Measurements from ENCODE around the gene PCGF3.

The PCGF3 gene

DNA sequence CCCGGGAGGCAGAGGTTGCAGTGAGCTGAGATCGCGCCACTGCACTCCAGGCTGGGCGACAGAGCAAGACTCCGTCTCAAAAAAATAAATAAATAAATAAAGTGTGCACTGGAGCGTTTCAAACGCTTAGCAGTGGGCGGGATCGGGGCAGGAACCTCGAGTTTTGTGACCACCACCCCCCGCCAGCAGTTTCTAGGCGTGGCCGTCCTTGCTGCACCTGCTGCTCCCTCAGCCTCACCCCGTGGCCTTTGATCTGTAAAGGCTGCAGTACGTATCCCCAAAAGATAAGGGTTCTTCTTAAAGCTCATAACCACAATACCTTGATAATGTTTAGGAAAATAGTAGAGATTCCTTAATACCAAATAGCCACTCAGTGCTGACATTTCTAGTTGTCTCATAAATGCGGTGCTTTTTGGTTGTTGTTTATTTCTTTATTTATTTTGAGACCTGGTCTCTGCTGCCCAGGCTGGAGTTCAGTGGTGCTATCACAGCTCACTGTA, 33.2 kb downstream of the PCGF3 start:
- Histone ChIP-seq H3K27me3 (no peaks in the 10 kb centered on the region), H3K4me1 (no peaks in the 10 kb centered on the region), H3K4me3 (ENCODE audit: low read depth, low read length) (no peak overlapping the region), H3K9me3 (no peaks in the 10 kb centered on the region), H3K36me3 (peaks cover 35% of the 10 kb centered on the region)
- TF ChIP-seq CTCF (IDR thresholded peaks at IDR 0.05; ENCODE audit: low read depth, low read length), result no peak
- no peak for DNase-seq

DNA sequence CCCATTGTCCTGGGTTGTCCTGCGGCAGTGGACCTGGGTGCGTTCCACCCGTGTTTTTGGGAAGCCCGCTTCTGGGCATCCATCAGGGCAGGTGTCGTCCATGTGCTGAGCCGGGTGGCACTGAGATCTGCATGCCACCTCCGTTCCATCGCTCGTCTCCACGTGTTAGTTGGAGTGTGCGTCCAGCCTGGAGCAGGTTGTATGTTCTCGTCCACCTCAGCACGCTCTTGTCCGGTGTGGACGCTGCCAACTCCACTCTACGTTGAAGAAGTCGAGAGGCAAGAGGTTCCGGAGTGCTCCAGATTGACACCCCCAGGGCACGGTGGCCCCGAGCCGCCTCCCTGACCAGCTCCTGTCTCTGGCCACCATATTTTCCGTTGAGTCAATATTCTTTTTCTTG, 33.9 kb downstream of the PCGF3 start:
- Histone ChIP-seq H3K36me3 (peaks cover 27% of the 10 kb centered on the region), H3K9me3 (no peaks in the 10 kb centered on the region), H3K4me3 (ENCODE audit: low read depth, low read length) (no peak overlapping the region), H3K4me1 (no peaks in the 10 kb centered on the region), H3K27me3 (no peaks in the 10 kb centered on the region)
- no peak for TF ChIP-seq CTCF (IDR thresholded peaks at IDR 0.05; ENCODE audit: low read depth, low read length)
- DNase-seq, result no peak

DNA sequence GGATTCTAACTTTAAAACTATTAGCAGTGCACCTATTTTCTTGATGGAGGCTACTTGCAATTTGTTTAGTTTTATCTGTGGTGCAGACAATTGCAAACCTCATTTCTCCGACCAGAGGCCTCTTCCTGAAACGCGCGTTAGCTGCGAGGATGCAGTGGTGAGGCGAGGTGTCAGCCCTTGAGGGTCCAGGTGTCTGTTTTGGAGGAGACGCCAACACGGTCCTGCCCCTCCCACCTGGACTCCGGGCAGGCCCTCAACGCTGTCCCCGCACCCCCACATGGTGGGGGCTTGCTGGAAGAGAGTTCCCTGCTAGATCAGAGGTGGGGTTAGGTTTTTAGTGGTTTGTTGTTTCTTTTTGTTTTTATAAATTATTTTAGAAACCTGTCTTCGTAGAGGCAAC, 34.4 kb downstream of the PCGF3 start:
- DNase-seq, result no peak
- Histone ChIP-seq H3K9me3 (no peaks in the 10 kb centered on the region), H3K27me3 (no peaks in the 10 kb centered on the region), H3K4me3 (ENCODE audit: low read depth, low read length) (no peak overlapping the region), H3K36me3 (peaks cover 23% of the 10 kb centered on the region), H3K4me1 (no peaks in the 10 kb centered on the region)
- TF ChIP-seq CTCF (IDR thresholded peaks at IDR 0.05; ENCODE audit: low read depth, low read length), result no peak

- no peaks in the 10 kb centered on the region for H3K9me3 ChIP-seq
- no peak for DNase-seq
- H3K36me3 ChIP-seq, result peaks cover 15% of the 10 kb centered on the region
- no peaks in the 10 kb centered on the region for H3K27me3 ChIP-seq
- H3K4me1 ChIP-seq, result no peaks in the 10 kb centered on the region
- no peak overlapping the region for H3K4me3 ChIP-seq (ENCODE audit: low read depth, low read length)
- no peak for TF ChIP-seq CTCF (IDR thresholded peaks at IDR 0.05; ENCODE audit: low read depth, low read length)
Measured at GRCh38 chr4:740656-741282, 35.1 kb downstream of the PCGF3 start.

GRCh38 chr4:742096-742741, 36.6 kb downstream of the PCGF3 start:
- TF ChIP-seq CTCF (IDR thresholded peaks at IDR 0.05; ENCODE audit: low read depth, low read length), result no peak
- no peak for DNase-seq
- H3K9me3 ChIP-seq, result no peaks in the 10 kb centered on the region
- no peaks in the 10 kb centered on the region for H3K4me1 ChIP-seq
- H3K27me3 ChIP-seq, result no peaks in the 10 kb centered on the region
- peaks cover 15% of the 10 kb centered on the region for H3K36me3 ChIP-seq
- H3K4me3 ChIP-seq (ENCODE audit: low read depth, low read length), result no peak overlapping the region

- TF ChIP-seq CTCF (IDR thresholded peaks at IDR 0.05; ENCODE audit: low read depth, low read length), result peak; percentile 92
- Histone ChIP-seq H3K36me3 (peaks cover 11% of the 10 kb centered on the region), H3K4me3 (ENCODE audit: low read depth, low read length) (no peak overlapping the region), H3K9me3 (no peaks in the 10 kb centered on the region), H3K4me1 (no peaks in the 10 kb centered on the region), H3K27me3 (no peaks in the 10 kb centered on the region)
- DNase-seq, result peak; percentile 86
Measured at GRCh38 chr4:742742-743311, 37.2 kb downstream of the PCGF3 start.

All from BE2C (cell line).